Cortex of kidney (tissue), 1 donor: Measurements from ENCODE around the gene ATP11A.
"Not testable (repeated sequence)": the region's sequence is repeated elsewhere in the genome, so short reads cannot be mapped to it uniquely, and the experiment has no call there.

Experiments used
- DNase-seq: peaks from one replicate; lab custom pipeline; 2025; lab: John Stamatoyannopoulos, UW

The ATP11A gene

DNA sequence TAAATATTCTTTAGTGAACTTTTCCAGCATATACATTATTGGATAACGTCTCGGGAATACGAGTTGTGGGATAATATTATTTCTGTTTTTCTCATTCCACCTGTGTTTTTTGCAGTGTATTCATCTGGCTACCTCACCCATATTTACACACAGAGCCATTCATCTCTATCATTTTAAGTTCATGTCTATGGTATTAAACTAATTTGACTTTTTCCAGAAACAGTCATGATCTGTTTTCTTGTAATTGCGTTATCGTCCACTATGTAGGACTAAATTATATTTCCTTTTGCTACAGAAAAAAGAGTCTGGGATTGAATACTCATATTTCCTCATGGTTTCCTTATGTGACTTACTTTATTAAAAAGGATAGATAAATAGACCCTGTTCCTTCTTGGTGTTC, 2.7 kb downstream of the ATP11A start:
- DNase-seq, result no peak

DNA sequence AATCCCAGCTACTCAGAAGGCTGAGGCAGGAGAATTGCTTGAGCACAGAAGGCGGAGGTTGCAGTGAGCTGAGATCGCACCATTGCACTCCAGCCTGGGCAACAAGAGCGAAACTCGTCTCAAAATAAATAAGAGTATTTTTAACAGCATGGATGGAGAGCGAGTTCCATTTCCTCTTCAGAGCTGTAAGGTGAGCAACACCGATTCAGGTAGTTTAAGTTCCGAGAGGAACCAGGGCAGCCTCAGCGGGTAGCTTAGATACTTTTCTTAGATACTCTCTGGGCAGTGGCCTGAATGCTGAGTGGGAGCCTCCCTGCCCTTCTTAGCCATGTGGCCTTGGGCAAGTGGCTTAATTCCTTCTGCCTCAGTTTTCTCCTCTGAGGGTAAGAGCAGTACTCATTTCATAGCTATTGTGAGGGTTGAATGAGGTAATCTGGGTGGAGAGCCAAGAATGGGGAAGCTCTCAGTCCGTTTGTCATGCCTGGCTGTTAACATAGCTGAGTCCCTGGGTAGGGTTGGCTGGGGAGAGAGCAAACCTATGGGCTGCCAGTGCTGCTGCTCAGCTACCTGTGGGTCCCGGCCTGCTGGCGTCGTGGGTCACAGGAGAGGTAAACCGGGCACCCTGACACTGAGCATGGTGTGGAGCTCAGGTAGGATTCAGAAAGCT, 4.1 kb downstream of the ATP11A start:
- DNase-seq, result no peak

DNA sequence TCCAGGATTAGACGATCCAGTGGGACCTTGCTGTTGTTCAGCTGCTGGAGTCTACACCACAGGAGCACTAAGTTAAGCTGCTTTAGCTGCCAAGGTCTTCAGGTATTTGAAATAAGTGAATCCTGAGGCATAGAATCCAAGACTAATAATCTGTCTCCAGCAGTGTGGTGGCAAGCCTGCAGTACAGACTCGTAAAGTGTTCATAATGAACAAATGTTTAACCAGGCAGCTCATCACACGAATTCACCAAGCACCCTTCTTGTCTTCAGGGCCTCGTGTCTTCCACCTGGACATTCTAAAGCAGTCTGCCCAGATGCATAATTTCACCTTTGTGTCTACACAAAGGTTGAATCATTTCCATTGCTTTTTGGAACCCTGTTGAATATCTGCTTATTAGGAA, 5.3 kb downstream of the ATP11A start:
- DNase-seq, result no peak

GRCh38 chr13:112696001-112696868, 6.4 kb downstream of the ATP11A start:
- no peak for DNase-seq

- DNase-seq, result no peak
These were observed 7.1 kb downstream of the ATP11A start for GRCh38 chr13:112696869-112697465.

- no peak for DNase-seq
These were observed 8.2 kb downstream of the ATP11A start for GRCh38 chr13:112697756-112698655.

- no peak for DNase-seq
These were observed 9.6 kb downstream of the ATP11A start for GRCh38 chr13:112699322-112699918.

DNA sequence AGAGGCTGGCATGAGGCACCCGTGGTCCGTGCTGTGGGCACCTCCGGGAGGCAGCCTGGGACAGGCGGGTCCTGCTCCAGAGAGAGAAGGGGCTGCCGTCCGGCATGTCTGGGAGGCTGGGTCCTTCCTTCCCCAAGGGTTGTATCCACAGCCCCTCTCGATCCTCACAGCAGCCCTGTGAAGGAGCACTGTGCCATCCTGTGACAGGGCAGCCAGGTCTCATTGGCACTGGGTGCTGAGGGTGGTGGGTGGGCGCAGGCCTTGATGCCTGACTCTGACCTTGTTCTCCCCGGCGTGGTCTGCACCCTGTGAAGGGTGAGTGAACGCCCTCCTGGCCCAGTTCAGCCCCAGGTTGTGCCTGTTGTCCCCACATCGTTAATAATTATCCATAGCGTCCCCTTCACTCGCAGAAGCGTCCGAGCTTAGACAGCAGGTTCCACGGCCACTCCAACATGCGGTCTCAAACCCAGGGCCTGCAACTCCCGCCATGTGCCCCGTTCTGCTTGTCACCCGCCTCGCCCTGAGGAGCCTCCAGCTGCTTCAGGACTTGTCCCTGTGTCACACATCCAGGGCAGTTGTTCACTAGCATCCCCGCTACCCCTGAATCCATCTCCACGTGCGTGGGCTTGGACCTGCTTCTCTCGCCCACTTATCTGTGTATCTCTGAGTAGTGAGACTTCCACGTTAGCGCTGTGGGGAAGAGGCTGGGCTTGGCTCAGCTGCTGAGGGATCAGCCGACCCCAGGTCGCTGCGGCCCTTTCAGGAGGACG, 10.6 kb downstream of the ATP11A start:
- DNase-seq, result no peak

DNA sequence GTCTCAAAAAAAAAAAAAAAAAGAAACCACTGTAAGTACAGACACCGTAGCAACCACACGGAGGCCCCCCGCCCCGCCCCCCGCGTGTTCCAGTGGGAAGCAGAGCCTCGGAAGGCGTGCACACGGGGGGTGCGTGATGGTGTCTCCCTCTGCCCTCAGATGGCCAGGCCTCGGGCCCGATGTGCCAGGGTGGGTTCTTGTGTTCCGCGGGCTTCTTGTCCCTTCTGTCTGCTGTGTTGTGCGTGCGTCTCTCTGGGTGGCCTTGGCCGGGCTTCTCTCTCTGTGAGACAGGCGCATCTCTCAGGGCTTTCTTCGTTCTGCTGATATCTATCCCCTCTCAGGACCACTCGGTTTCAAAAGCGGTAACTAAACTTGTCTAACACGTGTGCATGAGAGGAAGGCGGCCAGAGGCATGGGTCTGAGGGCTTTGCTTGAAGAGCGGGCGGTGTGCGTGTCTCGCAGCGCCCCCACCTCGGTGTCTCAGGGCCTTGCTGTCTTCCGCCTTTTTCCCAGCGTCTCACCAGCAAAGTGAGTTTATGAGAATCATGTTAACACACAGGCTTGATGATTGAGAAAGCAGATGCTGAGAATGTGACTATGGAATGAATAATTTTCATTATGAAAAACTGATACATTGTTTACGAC, 12.6 kb downstream of the ATP11A start:
- no peak for DNase-seq

DNA sequence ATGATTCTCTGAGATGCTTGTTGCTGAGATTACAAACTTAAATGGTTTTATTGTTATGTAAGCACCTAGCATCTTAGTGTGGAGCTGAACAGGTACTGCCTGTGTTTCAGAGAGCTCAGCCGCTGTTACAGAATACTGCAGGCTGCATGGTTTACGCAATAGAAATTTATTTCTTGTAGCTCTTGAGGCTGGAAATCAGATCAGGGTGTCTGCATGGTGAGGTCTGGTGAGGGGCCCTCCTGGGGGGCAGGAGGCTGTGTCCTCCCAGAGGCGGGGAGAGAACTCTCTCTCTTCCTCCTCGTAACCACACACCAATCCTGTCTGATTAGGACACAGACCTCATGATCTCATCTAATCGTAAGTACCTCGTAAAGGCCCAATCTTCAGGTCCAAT, 13.1 kb downstream of the ATP11A start:
- no peak for DNase-seq

GRCh38 chr13:112703449-112704284, 13.8 kb downstream of the ATP11A start:
- DNase-seq, result no peak

GRCh38 chr13:112704308-112705145, 14.7 kb downstream of the ATP11A start:
- no peak for DNase-seq

GRCh38 chr13:112705286-112705685, 15.4 kb downstream of the ATP11A start:
- DNase-seq, result no peak

- DNase-seq, result no peak
These were observed 16.3 kb downstream of the ATP11A start for GRCh38 chr13:112706171-112706570.

DNA sequence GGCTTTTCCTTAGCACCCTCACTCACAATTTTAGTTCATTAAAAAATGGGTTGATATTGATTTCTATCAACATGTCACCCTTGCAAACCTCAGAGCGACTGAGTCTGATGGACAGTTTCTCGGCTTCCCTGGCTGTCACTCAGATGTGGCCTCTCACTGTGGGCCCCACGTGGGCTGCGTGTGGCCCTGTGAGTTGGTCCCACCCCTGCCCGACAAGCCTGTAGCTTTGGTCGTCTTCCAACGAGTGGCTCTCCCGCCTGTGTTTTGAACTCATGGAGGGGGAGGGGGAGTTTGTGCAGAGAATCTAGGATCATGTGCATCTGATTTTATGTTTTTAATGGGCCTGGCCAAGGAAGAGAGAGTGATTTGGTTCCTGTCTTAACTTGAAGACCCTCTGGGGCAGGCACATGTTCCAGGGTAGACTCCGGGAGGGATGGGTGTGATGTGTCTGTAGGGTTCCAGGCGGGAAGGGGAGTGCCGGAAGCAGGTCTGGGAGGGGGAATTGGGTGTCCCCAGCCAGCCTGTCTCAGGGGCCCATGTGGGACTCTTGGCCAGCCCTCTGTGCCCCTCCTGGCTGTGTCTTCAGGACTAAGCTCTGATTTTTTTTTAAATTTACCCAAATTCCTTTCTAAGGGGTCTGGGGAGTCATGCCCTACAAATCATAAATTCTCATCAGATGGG, 18.9 kb downstream of the ATP11A start:
- no peak for DNase-seq

DNA sequence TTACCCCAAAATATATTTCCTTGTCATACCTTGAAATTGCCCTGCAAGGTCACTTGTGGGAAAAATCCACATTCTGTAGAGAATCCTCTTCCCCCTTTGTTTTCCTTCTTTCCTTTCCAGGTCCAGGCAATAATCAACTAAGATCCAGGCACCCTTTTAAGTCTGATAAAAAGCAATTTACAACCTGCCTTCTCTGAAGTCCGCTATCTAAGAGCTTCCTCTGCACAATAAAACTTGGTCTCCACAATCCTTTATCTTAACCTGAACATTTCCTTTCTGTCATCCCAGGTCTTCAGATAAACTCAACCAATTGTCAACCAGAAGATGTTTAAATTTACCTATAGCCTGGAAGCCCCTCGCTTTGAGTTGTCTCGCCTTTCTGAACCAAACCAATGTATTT, 19.5 kb downstream of the ATP11A start:
- not testable (repeated sequence) for DNase-seq

GRCh38 chr13:112709825-112710783, 20.3 kb downstream of the ATP11A start:
- DNase-seq, result no peak
